BJ (cell line): ENCODE measurements around the gene HIVEP3. TPM values are rescaled to one million over a fixed set of nuclear protein-coding genes. Genes with fewer than 3 reads are reported as not detected.

Source experiments
- CTCF ChIA-PET: fragments of 350-600 bp; formaldehyde crosslinking; extraction: SDS; loops from one replicate; lab custom pipeline; 2021; ENCODE audit warnings: antibody characterized with exemption, inconsistent platforms; lab: Yijun Ruan, JAX
- POLR2A ChIA-PET: fragments of 300-600 bp; sonication (Branson Sonifier 250); formaldehyde crosslinking; extraction: SDS; loops from one replicate; lab custom pipeline; 2021; ENCODE audit warnings: antibody characterized with exemption; lab: Charles Lee
- DNase-seq: peaks from one replicate; pipeline ENCODE4 v3.0.0-alpha.2; 2011; ENCODE audit warnings: low read depth
- H3K27me3 ChIP-seq: 2 replicates; pipeline ENCODE4 v1.6.0; 2011; ENCODE audit warnings: low read length; ENCODE audit not compliant: control insufficient read depth, insufficient read depth
- H3K36me3 ChIP-seq: 2 replicates; pipeline ENCODE4 v1.5.1; 2011; ENCODE audit warnings: low read length; ENCODE audit not compliant: control insufficient read depth, insufficient read depth
- H3K4me3 ChIP-seq: 2 replicates; pipeline ENCODE4 v1.5.1; 2011; ENCODE audit warnings: low read depth, mild to moderate bottlenecking, control low read depth, low read length
- CTCF ChIP-seq: IDR thresholded peaks from 2 replicates; pipeline ENCODE4 v1.5.1; 2011; ENCODE audit warnings: low read depth, mild to moderate bottlenecking, control low read depth, inconsistent platforms, low read length, moderate library complexity; ENCODE audit not compliant: insufficient read depth
- polyA plus RNA-seq: library from polyadenylated mRNA; depleted of rRNA; stranded (reverse); fragments of >200 nt; gene quantifications from 2 replicates; pipeline ENCODE4 v1.2.3, GENCODE V29; 2011

The HIVEP3 gene
- polyA plus RNA-seq, 1 experiment = 4.0 TPM

GRCh38 chr1:41568204-41568603 is 350.5 kb downstream of the HIVEP3 start:
- ChIA-PET POLR2A (no interaction called here), CTCF (no interaction called here)
- no peak for DNase-seq
- no peak for TF ChIP-seq CTCF
- H3K4me3 ChIP-seq = no peak overlapping the region
- no peaks in the 10 kb centered on the region for H3K27me3 ChIP-seq
- no peaks in the 10 kb centered on the region for H3K36me3 ChIP-seq

- no peak for DNase-seq
- no peak for TF ChIP-seq CTCF
- Histone ChIP-seq H3K27me3 (no peaks in the 10 kb centered on the region), H3K36me3 (no peaks in the 10 kb centered on the region), H3K4me3 (no peak overlapping the region)
- CTCF ChIA-PET = no interaction called here
- POLR2A ChIA-PET = no interaction called here
Measured at GRCh38 chr1:41566969-41567368, 351.8 kb downstream of the HIVEP3 start.

- ChIA-PET POLR2A (no interaction called here), CTCF (interaction anchor here (0.6 to 1.6 kb wide), 2 partner anchors 7 to 699 kb away, joined by 3 to 6 read pairs; no protein-coding TSS in a partner anchor)
- no peak overlapping the region for H3K4me3 ChIP-seq
- DNase-seq = no peak
- no peak for TF ChIP-seq CTCF
- H3K27me3 ChIP-seq = no peaks in the 10 kb centered on the region
- H3K36me3 ChIP-seq = no peaks in the 10 kb centered on the region
Measured at GRCh38 chr1:41566274-41566885, 352.3 kb downstream of the HIVEP3 start.

GRCh38 chr1:41564741-41565475 is 353.8 kb downstream of the HIVEP3 start:
- Histone ChIP-seq H3K27me3 (no peaks in the 10 kb centered on the region), H3K36me3 (no peaks in the 10 kb centered on the region), H3K4me3 (no peak overlapping the region)
- TF ChIP-seq CTCF = no peak
- POLR2A ChIA-PET = no interaction called here
- no peak for DNase-seq
- CTCF ChIA-PET = interaction anchor here (1.6 kb wide), 1 partner anchor 9 kb away, joined by 6 read pairs; no protein-coding TSS in a partner anchor

GRCh38 chr1:41562328-41562727 is 356.4 kb downstream of the HIVEP3 start:
- TF ChIP-seq CTCF = no peak
- Histone ChIP-seq H3K27me3 (no peaks in the 10 kb centered on the region), H3K4me3 (no peak overlapping the region), H3K36me3 (no peaks in the 10 kb centered on the region)
- ChIA-PET POLR2A (no interaction called here), CTCF (no interaction called here)
- DNase-seq = no peak
